NCI-H345 treated with DMSO at 0.1 percent for 48 hours (cell line): Measurements from ENCODE around the gene LPP.

ENCODE experiments used
- DNase-seq: peaks from one replicate; lab custom pipeline; 2025; ENCODE audit not compliant: unreplicated experiment; lab: John Stamatoyannopoulos, UW

LPP gene

GRCh38 chr3:188889054-188889491, 735.1 kb downstream of the LPP start:
- DNase-seq: no peak

- DNase-seq: no peak
Measured at GRCh38 chr3:188890572-188891270, 736.8 kb downstream of the LPP start.

GRCh38 chr3:188899881-188900280, 745.9 kb downstream of the LPP start:
- DNase-seq: no peak

- no peak for DNase-seq
Measured at GRCh38 chr3:188900421-188900951, 746.5 kb downstream of the LPP start.

GRCh38 chr3:188901126-188901525, 747.2 kb downstream of the LPP start:
- DNase-seq: no peak

GRCh38 chr3:188901671-188902287, 747.8 kb downstream of the LPP start:
- DNase-seq: no peak

GRCh38 chr3:188904670-188905069, 750.7 kb downstream of the LPP start:
- DNase-seq: no peak

- DNase-seq: no peak
Measured at GRCh38 chr3:188905547-188905946, 751.6 kb downstream of the LPP start.

- no peak for DNase-seq
Measured at GRCh38 chr3:188906236-188906635, 752.3 kb downstream of the LPP start.

- no peak for DNase-seq
Measured at GRCh38 chr3:188908002-188908850, 754.3 kb downstream of the LPP start.

- DNase-seq: no peak
Measured at GRCh38 chr3:188911026-188911850, 757.3 kb downstream of the LPP start.

GRCh38 chr3:188913084-188913483, 759.1 kb downstream of the LPP start:
- no peak for DNase-seq

GRCh38 chr3:188914552-188914951, 760.6 kb downstream of the LPP start:
- no peak for DNase-seq

- no peak for DNase-seq
Measured at GRCh38 chr3:188915127-188915526, 761.2 kb downstream of the LPP start.

- no peak for DNase-seq
Measured at GRCh38 chr3:188916934-188917401, 763.0 kb downstream of the LPP start.

GRCh38 chr3:188918093-188918492, 764.1 kb downstream of the LPP start:
- no peak for DNase-seq

GRCh38 chr3:188923671-188924070, 769.7 kb downstream of the LPP start:
- no peak for DNase-seq

GRCh38 chr3:188925376-188925775, 771.4 kb downstream of the LPP start:
- DNase-seq: no peak

- DNase-seq: no peak
Measured at GRCh38 chr3:188926111-188926510, 772.2 kb downstream of the LPP start.

- DNase-seq: no peak
Measured at GRCh38 chr3:188926741-188927511, 773.0 kb downstream of the LPP start.
